ENCODE results near the gene GIPC3.

GIPC3 gene

DNA sequence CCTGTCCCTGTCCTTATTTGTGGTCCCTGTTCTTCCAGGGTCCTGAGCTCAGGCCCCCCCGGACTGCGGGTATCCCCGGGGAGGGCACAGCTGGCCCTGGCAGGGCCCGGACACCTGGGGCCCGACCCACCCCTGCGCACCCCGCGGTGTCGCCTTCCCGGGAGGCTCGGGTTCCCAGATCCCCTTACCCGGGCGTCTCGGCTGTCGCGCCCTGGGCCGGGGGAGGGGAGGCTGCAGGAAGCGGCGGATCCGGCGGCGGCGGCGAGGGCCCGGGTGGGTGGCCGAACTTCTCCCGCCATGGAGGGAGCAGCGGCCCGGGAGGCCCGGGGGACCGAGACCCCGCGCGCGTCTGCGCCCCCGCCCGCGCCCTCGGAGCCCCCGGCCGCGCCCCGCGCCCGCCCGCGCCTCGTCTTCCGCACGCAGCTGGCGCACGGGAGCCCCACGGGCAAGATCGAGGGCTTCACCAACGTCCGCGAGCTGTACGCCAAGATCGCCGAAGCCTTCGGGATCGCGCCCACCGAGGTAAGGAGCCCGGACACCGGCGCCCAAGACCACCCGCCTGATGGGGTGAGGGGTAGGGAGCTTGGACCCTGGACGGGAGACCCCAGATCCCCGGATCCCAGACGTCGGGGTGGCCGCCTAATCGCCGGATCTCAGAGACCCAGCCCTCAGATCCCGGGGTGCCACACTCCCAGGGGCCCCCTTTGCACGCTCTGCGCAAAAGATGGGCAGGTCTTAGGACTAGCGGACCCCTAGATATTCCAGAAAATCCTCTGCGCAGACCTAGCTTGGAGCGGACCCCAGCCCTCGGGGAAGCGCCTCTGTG lies at the start of gene GIPC3:
Gene GIPC3 (plus strand): TSS at position 178 of the 826 bp plus-strand sequence. CDS start 120 bp downstream, at position 298.
- DNase-seq (ENCODE audit: low read depth in 2 of 2) = no peak

- DNase-seq (ENCODE audit: low read depth in 2 of 2) = no peak
These were observed 49.7 kb upstream of the GIPC3 start for GRCh38 chr19:3535563-3535965.

GRCh38 chr19:3535981-3536380 lies 49.3 kb upstream of the GIPC3 start:
- DNase-seq (ENCODE audit: low read depth in 2 of 2) = no peak

- DNase-seq (ENCODE audit: low read depth in 2 of 2) = no peak
These were observed 48.7 kb upstream of the GIPC3 start for GRCh38 chr19:3536429-3537100.

GRCh38 chr19:3537101-3537437 lies 48.2 kb upstream of the GIPC3 start:
- no peak for DNase-seq (ENCODE audit: low read depth in 2 of 2)

- DNase-seq (ENCODE audit: low read depth in 2 of 2) = no peak
These were observed 47.6 kb upstream of the GIPC3 start for GRCh38 chr19:3537438-3538240.

DNA sequence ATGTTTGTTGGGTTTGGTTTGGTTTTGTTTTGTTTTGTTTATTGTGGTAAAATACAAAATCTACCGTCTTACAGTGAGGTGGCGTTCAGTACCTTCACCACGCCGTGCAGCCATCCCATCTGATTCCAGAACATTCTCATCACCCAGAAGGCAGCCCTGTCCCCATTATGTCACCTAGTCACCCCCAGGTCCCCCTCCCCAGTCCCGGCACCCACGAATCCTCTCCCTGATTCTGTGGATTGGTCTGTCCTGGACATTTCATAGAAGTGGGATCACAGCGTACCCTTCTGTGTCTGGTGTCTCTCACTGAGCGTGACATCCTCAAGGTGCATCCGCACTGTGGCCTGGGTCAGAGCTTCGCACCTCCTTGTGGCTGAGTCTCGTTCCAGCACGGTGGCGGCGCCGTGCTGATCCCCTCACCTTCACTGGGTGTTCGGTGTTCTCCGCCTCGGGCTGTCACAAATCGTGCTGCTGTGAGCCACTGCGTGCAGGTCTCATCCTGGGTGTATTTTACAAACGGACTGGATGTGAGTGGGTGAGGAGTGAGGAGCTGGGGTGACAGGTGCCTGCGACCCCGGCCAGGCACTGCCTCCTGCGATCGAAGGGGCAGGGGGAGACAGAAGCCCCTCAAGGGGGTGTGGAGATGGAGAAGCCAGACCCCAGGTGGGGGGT lies 46.9 kb upstream of the GIPC3 start:
- no peak for DNase-seq (ENCODE audit: low read depth in 2 of 2)

GRCh38 chr19:3538965-3539755 lies 46.1 kb upstream of the GIPC3 start, which contains the start of gene TEKTIP1:
TEKTIP1 (plus strand) TSS chr19:3539174; CDS start chr19:3539178, 4 bp downstream.
- no peak for DNase-seq (ENCODE audit: low read depth in 2 of 2)

DNA sequence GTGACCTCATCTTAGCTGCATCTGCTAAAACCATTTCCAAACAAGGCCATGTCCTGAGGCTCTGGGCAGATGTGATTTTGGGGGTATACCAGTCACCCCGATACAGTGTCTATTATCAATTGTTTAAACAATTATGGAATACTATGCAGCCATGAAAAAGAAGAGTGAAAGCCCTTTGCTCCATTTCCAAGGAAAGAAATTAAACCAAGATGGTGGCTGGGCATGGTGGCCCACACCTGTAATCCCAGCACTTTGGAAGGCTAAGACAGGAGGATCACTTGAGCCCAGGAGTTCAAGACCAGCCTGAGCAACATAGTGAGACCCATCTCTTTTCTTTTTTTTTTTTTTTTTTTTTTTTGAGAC lies 45.5 kb upstream of the GIPC3 start:
- DNase-seq (ENCODE audit: low read depth in 2 of 2) = no peak

- no peak for DNase-seq (ENCODE audit: low read depth in 2 of 2)
These were observed 41.9 kb upstream of the GIPC3 start for GRCh38 chr19:3543150-3544057.

- no peak for DNase-seq (ENCODE audit: low read depth in 2 of 2)
These were observed 41.3 kb upstream of the GIPC3 start for GRCh38 chr19:3544058-3544376.

- peak; percentile 51 to 69 for DNase-seq (ENCODE audit: low read depth in 2 of 2)
These were observed 40.3 kb upstream of the GIPC3 start for GRCh38 chr19:3544742-3545668.

DNA sequence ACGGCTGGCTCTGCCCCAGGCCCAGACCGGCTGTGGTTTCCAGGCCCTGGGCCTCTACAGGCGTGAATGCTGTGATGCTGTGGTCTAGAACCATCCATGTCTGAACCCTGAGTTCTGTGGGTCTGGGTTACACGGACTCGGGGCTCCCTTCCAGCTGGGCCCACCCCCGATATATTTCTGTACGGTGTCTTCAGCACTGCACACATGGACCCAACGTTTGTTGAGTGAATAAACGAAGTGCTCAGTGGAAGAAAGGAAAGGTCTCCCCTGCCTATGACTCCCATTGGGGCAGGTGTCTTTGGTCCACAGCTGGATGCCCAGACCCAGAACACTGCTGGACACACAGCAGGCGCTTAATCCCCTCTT lies 39.6 kb upstream of the GIPC3 start:
- no peak for DNase-seq (ENCODE audit: low read depth in 2 of 2)

DNA sequence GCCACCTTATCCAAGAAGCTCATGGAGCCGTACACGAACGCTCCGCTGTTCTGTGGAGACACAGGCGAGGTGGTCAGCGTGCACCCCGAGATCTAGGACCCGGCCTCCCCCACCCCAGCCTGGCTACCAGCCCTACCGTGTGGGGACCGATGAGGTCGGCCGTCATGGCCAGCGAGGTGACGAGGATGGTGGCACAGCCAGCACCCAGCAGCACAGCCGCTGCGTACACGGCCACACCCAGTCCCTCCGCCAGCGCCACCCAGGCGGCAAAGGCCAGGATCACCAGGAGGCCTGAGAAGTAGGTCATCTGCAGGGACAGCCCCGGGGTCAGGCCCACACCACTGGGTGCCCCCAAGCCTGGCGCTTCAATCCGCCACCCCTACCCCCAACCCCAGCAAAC lies 39.2 kb upstream of the GIPC3 start:
- DNase-seq (ENCODE audit: low read depth in 2 of 2) = no peak

- no peak for DNase-seq (ENCODE audit: low read depth in 2 of 2)
These were observed 38.0 kb upstream of the GIPC3 start for GRCh38 chr19:3547301-3547731.

DNA sequence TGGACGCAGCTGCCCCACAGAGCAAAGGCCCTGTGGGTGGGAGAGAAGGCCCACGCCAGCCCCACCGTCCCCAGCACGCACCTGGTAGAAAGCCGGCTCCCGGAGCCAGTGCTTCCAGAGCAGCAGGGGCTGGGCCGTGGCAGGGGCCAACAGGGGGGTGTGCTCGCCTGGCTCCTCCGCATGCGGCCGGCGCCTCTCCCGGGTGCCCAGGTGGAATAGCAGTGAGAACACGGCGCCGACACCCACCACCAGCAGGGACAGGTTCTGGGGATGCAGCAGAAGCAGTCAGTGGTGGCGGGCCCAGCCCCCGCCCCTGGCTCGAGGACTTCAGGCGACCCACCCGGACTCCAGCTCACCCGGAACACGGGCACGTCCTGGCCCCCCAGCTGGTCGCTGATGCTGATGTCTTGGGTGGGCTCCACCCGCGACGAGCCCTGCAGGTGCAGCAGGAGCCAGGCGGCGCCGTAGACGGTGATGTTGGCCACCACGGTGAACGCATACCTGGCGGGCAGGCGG lies 37.5 kb upstream of the GIPC3 start:
- DNase-seq (ENCODE audit: low read depth in 2 of 2) = no peak

DNA sequence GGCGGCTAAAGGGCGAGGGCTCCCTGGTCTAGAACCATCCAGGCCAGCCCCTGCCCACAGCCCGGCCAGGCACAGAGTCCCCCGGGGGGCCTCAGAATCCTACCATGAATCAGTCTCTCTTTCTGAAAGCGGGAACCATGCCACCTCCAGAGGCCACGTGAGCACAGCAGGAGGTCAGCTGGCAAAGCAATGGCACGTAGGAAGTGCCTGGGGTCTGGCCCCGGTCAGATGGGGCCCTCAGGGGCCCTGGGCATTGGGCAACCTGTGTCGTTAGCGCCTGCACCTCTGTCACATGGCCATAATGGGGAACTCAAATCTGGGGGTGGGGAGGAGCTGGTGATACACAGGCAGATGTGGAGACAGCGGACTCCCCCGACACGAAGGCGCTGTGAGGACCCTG lies 36.7 kb upstream of the GIPC3 start:
- no peak for DNase-seq (ENCODE audit: low read depth in 2 of 2)

DNA sequence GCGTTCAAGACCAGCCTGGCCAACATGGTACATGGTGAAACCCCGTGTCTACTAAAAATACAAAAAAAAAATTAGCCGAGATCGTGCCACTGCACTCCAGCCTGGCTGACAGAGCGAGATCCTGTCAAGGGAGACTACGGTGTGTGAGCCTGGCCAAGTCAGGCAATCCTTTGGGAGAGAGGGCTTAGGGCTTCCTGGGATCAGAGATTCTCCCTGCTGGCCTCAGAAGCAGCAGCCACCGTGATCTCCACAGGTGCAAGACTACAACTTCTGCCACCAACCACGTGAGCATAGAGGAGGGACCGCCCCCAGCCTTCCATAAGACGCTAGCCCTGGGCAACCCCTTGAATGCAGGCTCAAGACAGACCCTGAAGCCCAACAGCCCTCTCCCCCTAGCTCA lies 35.5 kb upstream of the GIPC3 start:
- no peak for DNase-seq (ENCODE audit: low read depth in 2 of 2)
